B cell (primary cell): ENCODE results near the gene LRP11. TPM values are rescaled to one million over a fixed set of nuclear protein-coding genes. Genes with fewer than 3 reads are reported as not detected.

Experiments
- ATAC-seq: fragments of 200-7000 bp; cut with Tn5 transposase; one replicate; pipeline ENCODE4 v1.10.0; 2021; ENCODE audit warnings: low read depth, mild to moderate bottlenecking, moderate number of reproducible peaks, moderate library complexity
- CTCF ChIA-PET: fragments of 350-600 bp; sonication (Branson Sonifier 250); formaldehyde crosslinking; loops from one replicate; lab custom pipeline; 2021; ENCODE audit warnings: antibody characterized with exemption, inconsistent platforms; lab: Charles Lee
- POLR2A ChIA-PET: fragments of 350-600 bp; sonication (Branson Sonifier 250); formaldehyde crosslinking; loops from one replicate; lab custom pipeline; 2021; ENCODE audit warnings: antibody characterized with exemption; lab: Charles Lee
- DNase-seq: peaks from one replicate; pipeline ENCODE4 v3.0.0; 2013
- H2AFZ ChIP-seq: 2 replicates; pipeline ENCODE4 v1.6.1; 2012; ENCODE audit warnings: mild to moderate bottlenecking, low read depth, low read length; ENCODE audit not compliant: insufficient read depth, poor library complexity, severe bottlenecking
- H3K27ac ChIP-seq, 2 donors: 1 replicate in 1 of 2; 2 replicates in 1 of 2; pipeline ENCODE4 v1.5.1; 2012 to 2013; ENCODE audit warnings: low read length in 2 of 2, mild to moderate bottlenecking in 2 of 2, moderate library complexity in 1 of 2
- H3K27me3 ChIP-seq, 4 experiments: fragments of 200-600 bp in 1 of 4; sonication (generic) in 1 of 4; replicated peaks in 1 of 4; 1 replicate in 2 of 4; 2 replicates in 2 of 4; pipeline versions ENCODE4 v1.6.1 to v1.7.0; 2013 to 2016; ENCODE audit warnings: low read length in 3 of 4, mild to moderate bottlenecking in 2 of 4, mixed read lengths in 1 of 4, moderate library complexity in 1 of 4; ENCODE audit not compliant: insufficient read depth in 4 of 4, control insufficient read depth in 3 of 4; ENCODE audit errors: control extremely low read depth in 1 of 4
- H3K36me3 ChIP-seq, 2 experiments: replicated peaks in 1 of 2; 1 replicate in 1 of 2; 2 replicates in 1 of 2; pipeline versions ENCODE4 v1.6.1 to v1.7.1; 2013; ENCODE audit warnings: low read length in 1 of 2; ENCODE audit not compliant: insufficient read depth in 2 of 2, control insufficient read depth in 1 of 2; ENCODE audit errors: control extremely low read depth in 1 of 2, extremely low read depth in 1 of 2
- H3K4me1 ChIP-seq, 2 donors: fragments of 200-600 bp in 1 of 2; sonication (generic) in 1 of 2; 1 replicate in 1 of 2; 2 replicates in 1 of 2; pipeline versions ENCODE4 v1.5.1 to v1.6.1; 2013 to 2017; ENCODE audit warnings: low read length in 2 of 2; ENCODE audit not compliant: control insufficient read depth in 2 of 2, insufficient read depth in 2 of 2
- H3K4me2 ChIP-seq: replicated peaks from 2 replicates; pipeline ENCODE3; 2012; ENCODE audit warnings: mild to moderate bottlenecking, low read depth, low read length; ENCODE audit not compliant: poor library complexity, severe bottlenecking
- H3K4me3 ChIP-seq, 5 experiments: fragments of 200-600 bp in 1 of 5; sonication (generic) in 1 of 5; 1 replicate in 3 of 5; 2 replicates in 2 of 5; pipeline versions ENCODE4 v1.5.1 to v1.7.0; 2011 to 2016; ENCODE audit warnings: low read length in 4 of 5, mild to moderate bottlenecking in 4 of 5, low read depth in 2 of 5, control low read depth in 1 of 5, moderate library complexity in 1 of 5; ENCODE audit not compliant: insufficient read depth in 1 of 5; ENCODE audit errors: control extremely low read depth in 1 of 5, extremely low read depth in 1 of 5
- H3K79me2 ChIP-seq: fragments of 200-600 bp; sonication (generic); one replicate; pipeline ENCODE4 v1.6.0; 2016; ENCODE audit warnings: low read length; ENCODE audit not compliant: control insufficient read depth, insufficient read depth
- H3K9ac ChIP-seq: fragments of 200-600 bp; sonication (generic); 2 replicates; pipeline ENCODE4 v1.6.1; 2017; ENCODE audit warnings: mild to moderate bottlenecking, low read length, moderate library complexity
- H3K9me3 ChIP-seq, 3 donors: one replicate each; pipeline versions ENCODE4 v1.6.1 to v1.7.1; 2013; ENCODE audit warnings: low read length in 2 of 3; ENCODE audit not compliant: control insufficient read depth in 2 of 3, insufficient read depth in 1 of 3; ENCODE audit errors: control extremely low read depth in 1 of 3
- H4K20me1 ChIP-seq: 2 replicates; pipeline ENCODE4 v1.6.0; 2012; ENCODE audit warnings: mild to moderate bottlenecking, low read length; ENCODE audit not compliant: insufficient read depth, control insufficient read depth, poor library complexity, severe bottlenecking
- H3K27ac Mint-ChIP-seq: one replicate; pipeline ENCODE4 v1.8.0; 2021; ENCODE audit warnings: mixed read lengths
- H3K27me3 Mint-ChIP-seq: one replicate; pipeline ENCODE4 v1.8.0; 2021; ENCODE audit warnings: mixed read lengths
- H3K4me1 Mint-ChIP-seq: one replicate; pipeline ENCODE4 v1.8.0; 2021; ENCODE audit warnings: mixed read lengths
- H3K4me3 Mint-ChIP-seq: one replicate; pipeline ENCODE4 v1.8.0; 2021; ENCODE audit warnings: mixed read lengths
- H3K9me3 Mint-ChIP-seq: one replicate; pipeline ENCODE4 v1.8.0; 2022; ENCODE audit warnings: mixed read lengths; ENCODE audit not compliant: insufficient read depth
- CTCF ChIP-seq: fragments of 200-600 bp; IDR thresholded peaks from one replicate; pipeline ENCODE4 v1.8.0; 2022; ENCODE audit warnings: antibody characterized with exemption, mild to moderate bottlenecking
- EZH2 ChIP-seq: IDR thresholded peaks from 2 replicates; pipeline ENCODE4 v1.6.1; 2012; ENCODE audit warnings: borderline replicate concordance, low read depth, mild to moderate bottlenecking, moderate library complexity, low read length; ENCODE audit not compliant: insufficient read depth, poor library complexity, severe bottlenecking
- WGBS: methylation state at CpG from one replicate; pipeline ENCODE4 v1.1.5; 2013; ENCODE audit warnings: missing lambda C conversion rate; ENCODE audit not compliant: insufficient coverage; 5-methylcytosine and 5-hydroxymethylcytosine counted together
- intact Hi-C: fragments of 100-400 bp; cut with micrococcal nuclease; formaldehyde crosslinking; loops from one replicate; pipeline ENCODE4 v1.10.0; 2022
- polyA plus RNA-seq: library from polyadenylated mRNA; depleted of rRNA; stranded (reverse); fragments of >200 nt; gene quantifications from 2 replicates; pipeline ENCODE4 v1.2.3, GENCODE V29; 2012
- total RNA-seq, 2 donors: library from RNA; stranded (reverse); fragments of 120-200 nt in 1 of 2; gene quantifications; 1 replicate in 1 of 2; 2 replicates in 1 of 2; pipeline versions ENCODE4 v1.2.3 to v1.2.4, GENCODE V29; 2013 to 2022

The LRP11 gene
- total and polyA plus RNA-seq, 2 donors (not counting 1 experiment from before 2014, with no cell fraction given): 0.34 to 1.2 TPM

DNA sequence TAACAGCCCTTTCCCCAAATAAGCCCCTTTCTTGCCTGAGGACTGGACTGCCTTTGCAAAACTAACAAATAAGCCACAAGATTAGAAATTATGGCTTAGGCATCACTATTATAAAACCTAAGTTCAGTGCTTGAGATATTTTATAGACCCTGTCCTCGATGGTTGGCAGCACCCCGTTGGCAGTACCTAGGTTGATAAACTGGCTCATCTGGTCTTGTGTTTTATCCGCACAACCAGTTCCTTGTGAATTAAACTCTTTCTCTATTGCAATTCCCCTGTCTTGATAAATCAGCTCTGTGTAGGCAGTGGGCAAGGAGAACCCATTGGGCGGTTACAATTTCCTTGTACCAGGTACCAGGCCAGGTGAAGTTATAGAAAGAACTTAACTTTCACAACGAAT lies 6.6 kb downstream of the LRP11 start:
- peaks cover 5 to 8% of the 10 kb centered on the region in 2 donors for H3K4me1 ChIP-seq
- 100% methylated on average over 2 of the region's 5 CpGs for WGBS
- POLR2A ChIA-PET: no interaction called here

More for the DNA sequence above, 6.6 kb downstream of the LRP11 start:
- Histone ChIP-seq H3K27ac (no peak overlapping the region), H3K36me3 (no peaks in the 10 kb centered on the region), H4K20me1 (no peaks in the 10 kb centered on the region), H3K4me3 (no peak overlapping the region), H3K27me3 (peaks cover 2 to 30% (median 17%) of the 10 kb centered on the region in 4 experiments), H3K4me2 (no peak overlapping the region), H3K9me3 (peaks cover 0 to 6% (median 0%) of the 10 kb centered on the region in 3 donors), H2AFZ (no peak overlapping the region), H3K9ac (no peak overlapping the region), H3K79me2 (no peaks in the 10 kb centered on the region)
- TF ChIP-seq EZH2 (no peak), CTCF (no peak)
- DNase-seq: no peak
- no peak for ATAC-seq
- H3K27me3 Mint-ChIP-seq: peaks cover 23% of the 10 kb centered on the region
- CTCF ChIA-PET: no interaction called here
- H3K4me1 Mint-ChIP-seq: peaks cover 12% of the 10 kb centered on the region
- no peaks in the 10 kb centered on the region for H3K9me3 Mint-ChIP-seq
- H3K4me3 Mint-ChIP-seq: no peak overlapping the region
- intact Hi-C loops: no loop called here
- no peak overlapping the region for H3K27ac Mint-ChIP-seq
